ENCODE measurements around the gene GPX2.

Gene GPX2

DNA sequence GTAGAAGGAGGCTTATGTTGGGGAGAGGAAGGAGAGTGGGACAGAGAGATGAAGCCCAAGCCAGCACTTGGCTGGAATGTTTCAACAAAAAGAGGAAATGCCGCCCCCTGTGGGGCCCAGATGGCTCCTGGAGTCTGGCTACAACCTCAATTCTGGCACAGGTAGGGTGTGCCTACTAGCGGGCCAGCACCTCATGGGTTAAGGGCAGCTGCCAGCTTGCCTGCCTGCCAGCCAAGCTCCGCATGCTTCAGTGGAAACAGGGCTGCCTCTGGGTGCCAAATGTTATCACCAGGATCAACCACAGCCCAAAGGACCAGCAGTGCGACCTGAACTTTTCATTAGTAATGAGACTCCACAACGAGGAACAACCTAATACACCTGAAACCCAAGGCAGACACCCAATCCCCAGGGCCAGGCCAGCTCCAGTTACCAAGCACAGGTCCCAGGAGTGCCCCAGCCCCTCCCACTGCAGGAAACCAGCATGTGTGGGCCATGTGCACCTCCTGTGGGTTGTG is 18.3 kb upstream of the GPX2 start:
- DNase-seq (ENCODE audit: low spot score), result no peak

DNA sequence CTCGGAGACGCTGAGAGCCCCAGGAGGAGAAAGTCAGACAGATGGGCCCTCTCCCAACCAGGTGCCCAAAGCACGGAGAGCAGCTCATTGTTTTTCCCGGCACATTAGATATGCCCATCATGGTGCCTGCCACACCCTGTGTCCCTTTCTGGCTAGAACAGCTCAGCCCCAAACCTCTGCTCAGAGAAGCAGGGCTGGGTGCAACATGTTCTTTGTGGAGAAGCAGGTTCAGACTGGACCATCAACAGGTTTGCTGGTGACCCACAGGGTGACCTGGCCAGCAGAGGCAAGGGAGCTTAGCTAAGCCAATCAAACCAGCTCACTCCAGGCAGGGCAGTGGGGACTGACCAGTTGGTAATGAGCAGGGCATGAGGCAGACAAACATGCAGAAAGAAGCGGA is 16.2 kb upstream of the GPX2 start:
- no peak for DNase-seq (ENCODE audit: low spot score)

- no peak for DNase-seq (ENCODE audit: low spot score)
Measured at GRCh38 chr14:64958201-64958600, 15.7 kb upstream of the GPX2 start.

DNA sequence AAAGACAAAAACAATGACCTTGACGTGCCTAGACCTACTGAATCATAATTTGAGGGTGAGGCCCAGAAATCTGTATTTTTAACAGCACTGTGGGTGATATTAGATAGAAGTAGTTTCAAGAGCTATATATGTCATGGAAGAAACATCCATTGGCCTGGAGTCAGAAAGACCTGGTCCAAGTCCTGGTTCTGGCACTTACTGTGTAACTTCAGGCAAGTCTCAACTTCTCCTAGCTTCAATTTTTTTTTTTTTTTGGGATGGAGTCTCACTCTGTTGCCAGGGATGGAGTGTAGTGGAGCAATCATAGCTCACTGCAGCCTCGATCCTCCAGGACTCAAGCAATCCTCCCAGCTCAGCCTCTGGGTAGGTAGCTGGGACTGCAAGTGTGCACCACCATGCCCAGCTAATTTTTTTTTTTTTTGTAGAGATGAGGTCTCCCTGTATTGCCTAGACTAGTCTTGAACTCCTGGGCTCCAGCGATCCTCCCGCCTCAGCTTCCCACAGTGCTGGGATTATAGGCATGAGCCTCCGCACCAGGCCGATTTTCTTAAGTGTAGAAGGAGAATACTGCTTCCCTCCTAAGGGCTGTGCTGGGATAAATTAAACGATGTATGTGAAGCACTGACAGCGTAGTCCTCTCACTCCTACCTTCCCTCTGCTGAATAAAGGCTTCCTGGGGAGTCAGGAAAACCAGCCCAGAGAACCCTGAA is 14.3 kb upstream of the GPX2 start:
- DNase-seq (ENCODE audit: low spot score), result no peak

DNA sequence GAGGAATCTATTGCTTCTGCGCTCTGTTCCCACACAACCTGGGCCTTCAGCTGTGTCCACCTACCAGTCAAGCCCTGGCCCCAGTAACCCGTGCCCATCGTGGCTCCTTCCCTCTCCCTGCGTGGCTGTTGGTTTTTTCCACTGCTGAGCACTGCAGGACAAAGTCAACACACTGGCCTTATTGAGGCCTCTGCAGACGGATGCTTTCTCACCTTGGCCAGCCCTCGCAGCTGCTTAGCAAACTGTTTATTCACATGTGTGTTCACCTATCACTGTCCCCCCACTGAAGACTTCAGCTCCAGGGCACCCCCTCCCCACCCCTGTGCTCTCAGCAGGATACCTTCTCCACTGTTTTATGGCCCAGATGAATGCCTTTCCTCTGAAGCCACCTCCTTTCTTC is 12.8 kb upstream of the GPX2 start:
- DNase-seq (ENCODE audit: low spot score), result no peak

- no peak for DNase-seq (ENCODE audit: low spot score)
Measured at GRCh38 chr14:64954491-64955240, 12.1 kb upstream of the GPX2 start.

- no peak for DNase-seq (ENCODE audit: low spot score)
Measured at GRCh38 chr14:64953661-64954060, 11.1 kb upstream of the GPX2 start.

GRCh38 chr14:64953310-64953654 is 10.7 kb upstream of the GPX2 start:
- no peak for DNase-seq (ENCODE audit: low spot score)

- DNase-seq (ENCODE audit: low spot score), result no peak
Measured at GRCh38 chr14:64952598-64953309, 10.2 kb upstream of the GPX2 start.

GRCh38 chr14:64951724-64952123 is 9.2 kb upstream of the GPX2 start:
- DNase-seq (ENCODE audit: low spot score), result no peak

DNA sequence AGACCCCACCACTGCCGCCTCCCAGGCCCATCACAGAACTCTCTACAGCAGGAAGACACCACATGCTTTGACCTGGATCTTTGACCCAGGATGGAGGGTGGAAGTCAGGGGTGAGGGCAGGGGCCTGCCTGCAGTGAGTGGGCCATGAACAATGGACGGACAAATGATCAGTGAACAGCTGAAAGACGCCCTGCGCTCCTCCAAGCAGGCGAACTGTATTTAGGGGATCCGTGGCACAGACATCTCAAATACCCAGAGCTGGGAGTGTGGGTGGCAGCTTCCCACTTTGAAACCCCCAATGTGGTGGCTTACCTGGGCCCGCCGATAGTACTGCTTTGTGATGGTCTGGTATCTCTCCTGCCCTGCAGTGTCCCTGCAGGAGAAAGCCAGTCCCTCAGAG is 8.7 kb upstream of the GPX2 start:
- no peak for DNase-seq (ENCODE audit: low spot score)

- no peak for DNase-seq (ENCODE audit: low spot score)
Measured at GRCh38 chr14:64950889-64951288, 8.3 kb upstream of the GPX2 start.

- DNase-seq (ENCODE audit: low spot score), result no peak
Measured at GRCh38 chr14:64948612-64949210, 6.2 kb upstream of the GPX2 start.

- no peak for DNase-seq (ENCODE audit: low spot score)
Measured at GRCh38 chr14:64947710-64948611, 5.4 kb upstream of the GPX2 start.

- DNase-seq (ENCODE audit: low spot score), result no peak
Measured at GRCh38 chr14:64946310-64947045, 3.9 kb upstream of the GPX2 start.

DNA sequence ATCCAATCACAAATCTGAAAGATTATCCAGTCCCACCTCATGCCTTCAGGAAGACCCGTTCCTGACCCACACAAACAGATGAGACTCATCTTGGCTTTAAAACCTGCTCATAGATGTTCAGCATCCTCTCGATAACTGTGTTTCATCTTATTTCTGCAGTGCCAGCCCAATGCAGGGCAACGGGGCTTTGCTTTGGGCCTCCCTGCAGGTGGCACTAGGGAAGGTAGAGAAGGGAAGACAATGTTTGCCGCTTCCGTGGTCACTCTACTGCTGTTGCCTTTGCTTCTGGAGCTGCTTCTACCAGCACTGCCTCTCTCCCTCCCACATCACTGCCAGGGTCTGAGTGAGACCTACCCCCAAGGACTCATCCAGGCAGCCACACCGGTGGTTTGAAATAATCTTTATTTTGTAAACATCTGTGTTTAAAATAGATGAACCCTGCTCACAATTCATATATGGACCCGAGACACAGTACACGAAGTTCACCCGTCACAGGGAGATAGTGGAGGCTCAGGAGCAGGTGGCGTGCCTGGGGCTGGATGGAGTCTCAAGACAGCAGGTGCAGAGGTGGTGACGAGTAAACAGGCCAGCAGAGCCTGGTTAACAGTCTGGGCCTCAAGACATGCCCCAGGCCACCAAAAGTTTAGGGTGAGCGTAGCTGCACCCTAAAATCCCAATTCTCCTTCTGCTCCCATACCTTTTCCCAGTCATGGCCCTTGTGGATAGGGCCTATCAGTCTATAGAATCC is 3.1 kb upstream of the GPX2 start:
- DNase-seq (ENCODE audit: low spot score), result no peak

DNA sequence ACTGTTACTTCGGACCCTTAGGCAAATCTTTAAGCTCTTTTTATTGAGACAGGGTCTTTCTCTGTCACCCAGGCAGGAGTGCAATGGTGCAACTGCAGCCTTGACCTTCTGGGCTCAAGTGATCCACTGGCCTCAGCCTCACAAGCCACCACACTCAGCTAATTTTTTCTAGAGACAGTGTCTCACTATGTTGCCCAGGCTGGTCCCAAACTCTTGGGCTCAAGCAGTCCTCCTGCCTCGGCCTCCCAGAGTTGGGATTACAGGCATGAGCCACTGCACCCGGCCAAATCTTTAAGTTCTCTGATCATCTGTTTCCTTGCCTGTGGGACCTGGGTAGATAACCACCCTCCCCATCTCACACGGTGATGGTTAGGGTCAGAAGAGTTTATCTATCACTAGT is 2.3 kb upstream of the GPX2 start:
- no peak for DNase-seq (ENCODE audit: low spot score)

DNA sequence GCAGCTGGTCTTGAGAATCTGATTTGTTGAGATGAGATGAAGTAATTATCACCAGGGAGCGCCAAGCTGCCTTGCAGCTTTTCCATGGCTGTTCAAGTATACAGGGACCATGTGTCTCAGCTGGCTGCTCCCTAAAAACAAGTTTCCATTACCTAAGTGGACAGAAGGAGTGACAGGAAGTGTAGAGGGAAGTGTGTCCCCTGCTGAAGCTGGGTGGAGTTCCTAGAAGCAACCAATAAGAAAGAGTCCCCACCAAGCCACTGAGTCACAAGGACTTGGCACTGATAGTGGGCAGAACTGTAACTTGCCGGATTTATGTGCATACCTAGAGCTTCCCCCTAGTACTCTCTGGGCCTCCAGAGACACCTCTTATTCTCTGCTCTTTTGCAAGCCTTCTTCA is 1.5 kb upstream of the GPX2 start:
- no peak for DNase-seq (ENCODE audit: low spot score)

DNA sequence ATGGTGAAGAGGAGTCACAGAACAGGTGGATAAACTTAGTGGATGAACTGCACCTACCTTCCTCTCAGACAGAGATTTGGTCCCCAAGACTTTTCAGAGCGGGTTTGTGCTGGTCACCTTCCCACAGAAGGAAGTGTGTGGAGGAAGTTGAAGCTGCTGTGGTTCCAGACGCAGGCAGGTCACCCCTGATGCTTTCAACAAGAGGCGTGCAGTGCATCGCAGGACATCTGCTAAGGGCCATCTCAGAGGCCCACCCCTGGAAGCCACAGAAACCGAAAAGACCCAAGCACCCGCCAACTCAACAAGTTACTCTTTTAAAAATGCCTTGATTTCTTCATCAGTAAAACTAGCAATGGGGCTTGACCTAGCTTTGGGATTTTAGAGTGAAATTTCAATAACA is 1.0 kb upstream of the GPX2 start:
- DNase-seq (ENCODE audit: low spot score), result no peak

GRCh38 chr14:64940336-64940910 is 2.1 kb downstream of the GPX2 start:
- DNase-seq (ENCODE audit: low spot score), result no peak

Data from AG08396 (cell line).